ENCODE measurements around the gene NUDT2.

GRCh38 chr9:34392511-34392910, 63.1 kb downstream of the NUDT2 start:
- TF ChIP-seq CTCF (IDR thresholded peaks at IDR 0.05) (no peak), POLR2A (IDR thresholded peaks at IDR 0.05) (no peak)
